A673 (cell line): ENCODE measurements around the gene IL25. TPM values are rescaled to one million over a fixed set of nuclear protein-coding genes. Genes with fewer than 3 reads are reported as not detected.

Source experiments
- BruUV-seq: library from RNA; stranded (reverse); fragments of 400-500 nt; replicated peaks from 2 replicates; lab custom pipeline; 2021; lab: Mats Ljungman, UMichigan
- CTCF ChIA-PET: fragments of 300-600 bp; sonication (Branson Sonifier 250); formaldehyde crosslinking; loops from one replicate; lab custom pipeline; 2022; ENCODE audit warnings: antibody characterized with exemption; lab: Charles Lee
- POLR2A ChIA-PET: fragments of 300-600 bp; sonication (Branson Sonifier 250); formaldehyde crosslinking; loops from one replicate; lab custom pipeline; 2022; ENCODE audit warnings: antibody characterized with exemption; ENCODE audit not compliant: low non-redundant PET; lab: Charles Lee
- DNase-seq: peaks from one replicate; pipeline ENCODE4 v3.0.0-alpha.2; 2015; ENCODE audit warnings: low spot score
- H3K27ac ChIP-seq: fragments of 200-600 bp; sonication (generic); 2 replicates; pipeline ENCODE4 v1.5.1; 2016; ENCODE audit warnings: mixed run types, low read depth, mild to moderate bottlenecking, mixed read lengths, antibody characterized with exemption, low read length; ENCODE audit not compliant: poor library complexity, severe bottlenecking
- H3K27me3 ChIP-seq: fragments of 200-600 bp; sonication (generic); replicated peaks from 2 replicates; pipeline ENCODE4 v1.6.1; 2017; ENCODE audit warnings: mixed run types, low read depth, mild to moderate bottlenecking, mixed read lengths, antibody characterized with exemption, low read length; ENCODE audit not compliant: insufficient read depth, poor library complexity
- H3K36me3 ChIP-seq: fragments of 200-600 bp; sonication (generic); 2 replicates; pipeline ENCODE4 v1.6.1; 2016; ENCODE audit warnings: mixed run types, mild to moderate bottlenecking, mixed read lengths, antibody characterized with exemption, low read length; ENCODE audit not compliant: insufficient read depth, poor library complexity, severe bottlenecking
- H3K4me1 ChIP-seq: fragments of 200-600 bp; sonication (generic); 2 replicates; pipeline ENCODE4 v1.6.1; 2017; ENCODE audit warnings: mixed run types, mild to moderate bottlenecking, mixed read lengths, antibody characterized with exemption, low read length; ENCODE audit not compliant: insufficient read depth, poor library complexity, severe bottlenecking
- H3K4me3 ChIP-seq: fragments of 200-600 bp; sonication (generic); 2 replicates; pipeline ENCODE4 v1.5.1; 2016; ENCODE audit warnings: low read depth, mixed run types, mild to moderate bottlenecking, mixed read lengths, low read length; ENCODE audit not compliant: poor library complexity, severe bottlenecking
- H3K9me3 ChIP-seq: fragments of 200-600 bp; sonication (generic); 2 replicates; pipeline ENCODE4 v1.6.1; 2016; ENCODE audit warnings: mixed run types, low read depth, mild to moderate bottlenecking, mixed read lengths, antibody characterized with exemption, low read length; ENCODE audit not compliant: poor library complexity, severe bottlenecking
- EZH2 ChIP-seq: fragments of 200-600 bp; sonication (generic); IDR thresholded peaks from 2 replicates; pipeline ENCODE4 v1.6.1; 2017; ENCODE audit warnings: borderline replicate concordance, low read depth, mild to moderate bottlenecking, mixed read lengths, antibody characterized with exemption, low read length; ENCODE audit not compliant: poor library complexity, severe bottlenecking
- intact Hi-C: fragments of 100-400 bp; cut with micrococcal nuclease; formaldehyde crosslinking; loops from one replicate; pipeline ENCODE4 v1.10.0; 2022; ENCODE audit not compliant: unreplicated experiment
- total RNA-seq: library from RNA; stranded (reverse); gene quantifications from 2 replicates; pipeline ENCODE4 v1.2.3, GENCODE V29; 2021
- TF ChIP-seq, protein P1 (sequence below): fragments of 300-800, 200-600 bp; sonication (generic); conservative IDR thresholded peaks from 2 replicates; pipeline ENCODE4 v1.5.1; 2017; ENCODE audit warnings: low read depth, mild to moderate bottlenecking, antibody characterized with exemption, low read length, moderate library complexity, mixed read lengths

IL25 gene
- total RNA-seq, 1 experiment from 2014 or later: not detected

DNA sequence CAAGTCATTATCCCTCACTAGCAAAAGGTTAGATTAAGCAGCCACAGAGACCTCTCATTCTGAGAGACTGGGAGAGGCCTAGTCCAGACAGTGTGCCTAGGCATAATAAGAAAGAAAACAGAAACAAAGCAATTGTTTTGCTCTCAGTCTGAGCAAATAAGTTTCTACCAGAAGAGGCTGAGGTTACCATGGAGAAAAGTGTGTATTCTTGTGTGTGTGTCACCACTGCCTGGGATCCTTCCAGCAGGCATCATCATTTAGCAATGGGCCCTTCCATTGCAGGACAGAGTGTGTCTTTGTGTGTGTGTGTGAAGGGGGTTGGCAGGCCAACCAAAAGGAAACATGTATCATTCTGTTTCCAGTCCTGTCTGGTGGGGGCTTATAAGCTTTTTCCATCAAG is 11.3 kb upstream of the IL25 start:
- intact Hi-C loops: no loop called here
- Histone ChIP-seq H3K27me3 (no peaks in the 10 kb centered on the region), H3K9me3 (no peaks in the 10 kb centered on the region), H3K4me1 (peaks cover 14% of the 10 kb centered on the region), H3K4me3 (no peak overlapping the region), H3K36me3 (peaks cover 65% of the 10 kb centered on the region), H3K27ac (no peak overlapping the region)
- ChIA-PET POLR2A (no interaction called here), CTCF (interaction anchor here (0.6 kb wide), 2 partner anchors 41 to 66 kb away, joined by 3 to 5 read pairs; no protein-coding TSS in a partner anchor)
- TF ChIP-seq, protein P1, sequence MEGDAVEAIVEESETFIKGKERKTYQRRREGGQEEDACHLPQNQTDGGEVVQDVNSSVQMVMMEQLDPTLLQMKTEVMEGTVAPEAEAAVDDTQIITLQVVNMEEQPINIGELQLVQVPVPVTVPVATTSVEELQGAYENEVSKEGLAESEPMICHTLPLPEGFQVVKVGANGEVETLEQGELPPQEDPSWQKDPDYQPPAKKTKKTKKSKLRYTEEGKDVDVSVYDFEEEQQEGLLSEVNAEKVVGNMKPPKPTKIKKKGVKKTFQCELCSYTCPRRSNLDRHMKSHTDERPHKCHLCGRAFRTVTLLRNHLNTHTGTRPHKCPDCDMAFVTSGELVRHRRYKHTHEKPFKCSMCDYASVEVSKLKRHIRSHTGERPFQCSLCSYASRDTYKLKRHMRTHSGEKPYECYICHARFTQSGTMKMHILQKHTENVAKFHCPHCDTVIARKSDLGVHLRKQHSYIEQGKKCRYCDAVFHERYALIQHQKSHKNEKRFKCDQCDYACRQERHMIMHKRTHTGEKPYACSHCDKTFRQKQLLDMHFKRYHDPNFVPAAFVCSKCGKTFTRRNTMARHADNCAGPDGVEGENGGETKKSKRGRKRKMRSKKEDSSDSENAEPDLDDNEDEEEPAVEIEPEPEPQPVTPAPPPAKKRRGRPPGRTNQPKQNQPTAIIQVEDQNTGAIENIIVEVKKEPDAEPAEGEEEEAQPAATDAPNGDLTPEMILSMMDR: no peak
- no peak for TF ChIP-seq EZH2
- BruUV-seq: no TSS peak
- no peak for DNase-seq

GRCh38 chr14:23361763-23362162 is 10.8 kb upstream of the IL25 start:
- ChIA-PET CTCF (interaction anchor here (0.6 kb wide), 1 partner anchor 41 kb away, joined by 5 read pairs; no protein-coding TSS in a partner anchor), POLR2A (no interaction called here)

DNA sequence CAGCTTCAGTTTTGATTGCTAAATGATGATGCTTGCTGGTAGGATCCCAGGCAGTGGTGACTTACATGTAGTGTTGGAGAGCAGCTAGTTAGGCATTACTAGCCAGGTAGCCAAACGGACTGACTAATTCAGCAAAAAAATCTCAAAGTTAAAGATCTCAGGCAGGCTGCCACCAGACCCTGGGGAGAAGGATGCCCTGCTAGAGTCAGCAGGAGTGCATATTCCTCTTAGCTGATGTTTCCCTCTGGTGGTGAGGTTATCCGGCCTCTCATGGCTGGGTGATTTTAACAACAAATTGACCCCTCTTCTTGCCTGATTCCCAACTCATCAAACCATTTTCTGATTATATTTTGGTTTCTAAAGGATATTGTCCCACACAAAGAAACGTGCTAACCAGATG is 10.4 kb upstream of the IL25 start:
- no TSS peak for BruUV-seq
- peaks cover 22% of the 10 kb centered on the region for H3K4me1 ChIP-seq
- CTCF ChIA-PET: interaction anchor here (0.6 kb wide), 1 partner anchor 40 kb away, joined by 5 read pairs; no protein-coding TSS in a partner anchor
- intact Hi-C loops: no loop called here
- H3K27ac ChIP-seq: peak overlapping the region; percentile 7
- TF ChIP-seq EZH2: no peak
- TF ChIP-seq, protein P1: peak; percentile 23; the same call in 1 of the 2 replicates
- no peak overlapping the region for H3K4me3 ChIP-seq
- H3K27me3 ChIP-seq: no peaks in the 10 kb centered on the region
- POLR2A ChIA-PET: no interaction called here
- H3K9me3 ChIP-seq: no peaks in the 10 kb centered on the region
- DNase-seq: no peak
- peaks cover 62% of the 10 kb centered on the region for H3K36me3 ChIP-seq

More at GRCh38 chr14:23361763-23362162, 10.8 kb upstream of the IL25 start:
- no TSS peak for BruUV-seq
- no peaks in the 10 kb centered on the region for H3K27me3 ChIP-seq
- H3K9me3 ChIP-seq: no peaks in the 10 kb centered on the region
- peaks cover 63% of the 10 kb centered on the region for H3K36me3 ChIP-seq
- no peak overlapping the region for H3K4me3 ChIP-seq
- no peak for TF ChIP-seq EZH2
- TF ChIP-seq, protein P1: no peak
- intact Hi-C loops: no loop called here
- H3K27ac ChIP-seq: no peak overlapping the region
- no peak for DNase-seq
- H3K4me1 ChIP-seq: peaks cover 18% of the 10 kb centered on the region
